Activated CD4-positive, CD25-positive, alpha-beta regulatory T cell (primary cell): ENCODE data around the gene RFX8.
"Not testable (repeated sequence)": the region's sequence is repeated elsewhere in the genome, so short reads cannot be mapped to it uniquely, and the experiment has no call there.

Experiments
- DNase-seq, 4 experiments: peaks; one replicate each; lab custom pipeline; 2025; lab: John Stamatoyannopoulos, UW

The RFX8 gene

GRCh38 chr2:101486258-101486701 lies 11.4 kb upstream of the RFX8 start:
- no peak for DNase-seq

GRCh38 chr2:101485856-101486255 lies 10.9 kb upstream of the RFX8 start:
- DNase-seq = no peak

- no peak for DNase-seq
Observed at GRCh38 chr2:101480764-101481163, 5.9 kb upstream of the RFX8 start.

- no peak for DNase-seq
Observed at GRCh38 chr2:101479810-101480209, 4.9 kb upstream of the RFX8 start.

GRCh38 chr2:101479328-101479727 lies 4.4 kb upstream of the RFX8 start:
- DNase-seq = no peak

GRCh38 chr2:101478181-101479001 lies 3.5 kb upstream of the RFX8 start:
- no peak for DNase-seq

GRCh38 chr2:101477556-101477955 lies 2.6 kb upstream of the RFX8 start:
- DNase-seq = no peak

- DNase-seq = no peak
Observed at GRCh38 chr2:101476605-101477208, 1.8 kb upstream of the RFX8 start.

GRCh38 chr2:101473911-101474701 lies 806 bp downstream of the RFX8 start:
- DNase-seq = no peak

- DNase-seq = no peak
Observed at GRCh38 chr2:101473591-101473910, 1.4 kb downstream of the RFX8 start.

- DNase-seq = no peak
Observed at GRCh38 chr2:101469863-101470262, 5.0 kb downstream of the RFX8 start.

- no peak for DNase-seq
Observed at GRCh38 chr2:101467306-101467705, 7.6 kb downstream of the RFX8 start.

GRCh38 chr2:101466426-101466825 lies 8.5 kb downstream of the RFX8 start:
- no peak for DNase-seq

- DNase-seq = no peak
Observed at GRCh38 chr2:101464841-101465240, 10.1 kb downstream of the RFX8 start.

GRCh38 chr2:101463911-101464641 lies 10.8 kb downstream of the RFX8 start:
- no peak for DNase-seq

GRCh38 chr2:101463421-101463820 lies 11.5 kb downstream of the RFX8 start:
- no peak for DNase-seq

- DNase-seq = no peak
Observed at GRCh38 chr2:101461381-101461780, 13.5 kb downstream of the RFX8 start.

- DNase-seq = not testable (repeated sequence)
Observed at GRCh38 chr2:101454408-101454807, 20.5 kb downstream of the RFX8 start.

GRCh38 chr2:101450965-101451364 lies 23.9 kb downstream of the RFX8 start:
- DNase-seq = no peak

- DNase-seq = no peak
Observed at GRCh38 chr2:101446869-101447268, 28.0 kb downstream of the RFX8 start.

GRCh38 chr2:101442667-101443061 lies 32.2 kb downstream of the RFX8 start:
- DNase-seq = no peak

- no peak for DNase-seq
Observed at GRCh38 chr2:101442042-101442666, 32.8 kb downstream of the RFX8 start.
